GM12892 (cell line): ENCODE measurements around the gene RAPGEFL1.

Experiments used
- POLR2A ChIP-seq: IDR thresholded peaks from 2 replicates; pipeline ENCODE4 v1.6.1; 2011; ENCODE audit warnings: low read depth, low read length, control low read depth
- POLR2AphosphoS5 ChIP-seq: IDR thresholded peaks from 2 replicates; pipeline ENCODE4 v1.6.1; 2011; ENCODE audit warnings: low read depth, low read length, control low read depth
- TAF1 ChIP-seq: IDR thresholded peaks from 2 replicates; pipeline ENCODE4 v1.6.1; 2011; ENCODE audit warnings: low read depth, mild to moderate bottlenecking, control low read depth, low read length, borderline replicate concordance

GRCh38 chr17:40130352-40131042 is 46.8 kb upstream of the RAPGEFL1 start:
- TF ChIP-seq POLR2A (no peak; the same call in 1 of the 2 replicates), POLR2AphosphoS5 (no peak; the same call in 1 of the 2 replicates), TAF1 (no peak)
